Glomerular visceral epithelial cell (primary cell): ENCODE measurements around the gene SGCG.
A peak's percentile ranks its signal among the peaks of the same experiment; 100 is the strongest.

Experiments used
- DNase-seq: peaks from one replicate; pipeline ENCODE4 v3.0.0-alpha.2; 2016; ENCODE audit errors: extremely low spot score

SGCG gene

DNA sequence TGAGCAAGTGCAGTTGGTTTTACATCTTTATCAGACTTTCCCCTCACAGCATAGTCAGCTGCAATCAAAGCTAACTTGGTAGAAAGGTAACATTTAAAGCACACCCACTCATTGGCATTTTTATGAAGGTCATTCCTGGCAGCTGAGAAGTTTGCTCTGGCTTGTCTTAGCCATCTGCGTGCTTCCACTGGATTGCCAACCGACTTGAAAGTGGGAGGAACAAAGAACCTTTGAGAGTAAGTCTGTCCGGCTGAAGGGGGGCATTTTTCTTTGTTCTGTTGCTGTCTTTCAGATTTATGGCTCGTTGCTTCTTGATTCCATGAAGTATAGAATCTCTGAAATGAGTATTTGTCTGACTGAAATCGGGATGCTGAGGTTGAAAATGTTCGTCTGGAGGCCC lies 149.6 kb downstream of the SGCG start:
- no peak for DNase-seq

- DNase-seq, result no peak
These were observed 158.4 kb downstream of the SGCG start for GRCh38 chr13:23339225-23339624.

DNA sequence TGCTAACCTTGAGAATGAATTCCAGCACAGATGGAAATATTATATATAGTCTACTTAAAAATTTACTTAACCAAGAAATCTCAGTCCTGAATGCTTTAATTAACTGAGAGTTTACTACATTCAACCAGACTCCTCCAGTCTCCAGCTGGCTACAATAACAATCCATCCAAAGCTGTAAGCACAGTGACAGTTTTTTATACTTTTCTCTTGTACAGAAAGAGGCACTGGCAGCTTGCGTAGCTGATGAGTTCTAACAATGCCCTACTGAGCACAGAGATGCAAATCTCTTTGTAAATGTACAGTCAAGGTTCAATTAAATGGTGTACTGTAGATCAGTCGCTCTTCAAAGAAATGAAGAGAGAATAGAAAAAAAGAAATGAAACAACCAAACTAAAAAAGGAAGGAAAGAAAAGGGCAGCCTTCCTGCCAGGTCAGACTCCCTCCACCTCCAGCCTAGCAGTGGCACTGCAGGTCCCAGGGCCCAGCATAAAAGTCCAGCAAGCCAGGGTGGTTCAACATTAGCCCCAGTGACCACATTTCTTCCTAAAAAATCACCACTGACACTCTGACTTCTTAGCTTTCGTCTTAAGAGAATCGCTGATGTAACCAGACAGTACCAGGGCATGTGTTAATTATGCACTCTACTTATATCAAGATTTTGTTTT lies 164.3 kb downstream of the SGCG start:
- DNase-seq, result no peak

DNA sequence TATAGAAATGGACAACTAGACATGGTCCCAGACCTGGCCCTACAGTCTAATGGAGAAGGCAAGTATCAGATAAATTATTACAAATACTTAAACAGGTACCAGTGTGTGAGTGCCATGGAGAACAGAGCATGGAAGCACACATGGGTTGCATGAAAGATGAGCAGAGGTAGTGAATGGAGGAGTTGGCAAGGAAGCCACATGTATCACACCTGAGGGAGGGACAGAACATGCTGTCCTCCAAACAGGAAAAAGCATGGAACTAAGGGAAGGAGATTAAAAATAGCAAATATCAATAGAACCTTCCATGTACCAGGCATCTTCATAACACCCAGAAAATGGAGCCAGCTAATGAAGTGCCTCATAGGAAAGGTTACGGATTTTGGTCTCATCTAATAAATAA lies 166.8 kb downstream of the SGCG start:
- DNase-seq, result no peak

GRCh38 chr13:23348262-23349127 lies 167.7 kb downstream of the SGCG start:
- no peak for DNase-seq

GRCh38 chr13:23349161-23349897 lies 168.6 kb downstream of the SGCG start:
- no peak for DNase-seq

GRCh38 chr13:23350009-23350408 lies 169.2 kb downstream of the SGCG start:
- DNase-seq, result peak; percentile 80

DNA sequence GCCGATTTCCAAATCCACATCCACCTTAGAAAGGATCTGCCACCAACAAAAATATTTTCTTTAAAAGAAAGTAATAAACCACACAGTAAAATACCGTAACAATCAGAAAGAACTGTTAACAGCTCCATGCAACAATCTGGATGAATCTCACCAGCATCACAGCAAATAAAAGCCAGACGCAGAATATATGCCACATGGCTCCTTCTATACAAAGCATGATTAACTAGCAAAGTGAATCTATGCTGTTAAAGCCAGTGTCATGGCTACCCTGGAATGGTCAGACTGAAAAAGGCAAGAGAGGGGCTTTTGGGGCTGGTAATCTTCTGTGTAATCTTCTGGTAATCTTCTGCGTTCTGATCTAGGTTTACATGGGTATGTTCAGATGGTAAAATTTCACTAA lies 171.4 kb downstream of the SGCG start:
- DNase-seq, result no peak

DNA sequence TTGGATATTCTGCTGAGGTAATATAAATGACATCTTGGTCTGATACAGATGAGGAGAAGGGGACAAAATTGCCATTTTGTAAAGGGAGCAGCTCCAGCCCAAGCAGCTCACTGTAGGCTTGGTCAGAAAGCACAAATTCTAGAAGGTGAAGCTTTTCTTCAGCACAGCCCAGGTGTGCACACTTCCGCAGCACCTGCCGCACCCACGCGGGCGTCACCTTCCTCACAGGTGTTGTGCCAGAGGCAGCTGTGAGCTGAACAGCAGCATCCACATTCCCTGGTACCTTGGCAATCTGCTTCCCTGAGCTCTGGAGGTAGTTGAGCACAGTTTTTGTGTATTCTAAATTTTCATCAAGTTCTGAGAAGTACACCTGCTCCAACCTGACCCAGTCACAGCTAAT lies 173.7 kb downstream of the SGCG start:
- DNase-seq, result no peak

DNA sequence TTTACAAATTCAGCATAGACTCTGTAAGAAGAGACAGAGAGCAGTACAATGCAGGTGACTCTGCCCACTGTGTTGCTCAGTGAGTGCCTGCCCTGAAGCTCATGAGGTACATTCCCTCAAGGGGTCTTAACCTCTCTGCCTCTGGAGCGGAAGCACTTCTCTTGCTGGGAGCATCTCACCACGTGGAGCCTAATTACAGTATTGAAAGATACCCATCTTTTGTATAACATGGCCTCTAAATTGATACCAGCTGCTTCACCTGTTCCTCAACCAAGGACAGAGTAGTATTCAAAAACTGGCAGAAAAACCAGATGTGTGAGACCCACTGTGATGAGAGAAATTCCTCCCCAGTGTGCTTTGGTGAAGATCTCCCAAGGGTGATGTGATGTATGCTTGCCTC lies 175.6 kb downstream of the SGCG start:
- DNase-seq, result no peak

DNA sequence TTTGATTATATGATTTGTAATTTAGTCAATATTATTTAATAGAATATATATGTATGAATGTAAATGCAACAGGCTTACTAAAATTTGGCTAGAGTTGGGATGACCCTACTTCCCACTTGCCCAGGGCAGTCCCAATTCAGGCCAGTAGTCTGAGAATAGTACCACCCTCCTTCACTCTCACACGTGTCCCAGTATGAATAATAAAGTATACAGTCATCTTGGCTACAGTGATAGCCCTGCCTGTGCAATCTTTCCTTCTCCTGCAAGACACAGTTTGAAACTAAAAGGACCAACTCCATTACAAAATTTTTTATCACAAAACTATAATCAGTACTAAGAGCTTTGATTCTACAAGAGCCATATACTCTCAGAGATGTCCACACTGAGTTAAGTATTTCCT lies 176.6 kb downstream of the SGCG start:
- no peak for DNase-seq

DNA sequence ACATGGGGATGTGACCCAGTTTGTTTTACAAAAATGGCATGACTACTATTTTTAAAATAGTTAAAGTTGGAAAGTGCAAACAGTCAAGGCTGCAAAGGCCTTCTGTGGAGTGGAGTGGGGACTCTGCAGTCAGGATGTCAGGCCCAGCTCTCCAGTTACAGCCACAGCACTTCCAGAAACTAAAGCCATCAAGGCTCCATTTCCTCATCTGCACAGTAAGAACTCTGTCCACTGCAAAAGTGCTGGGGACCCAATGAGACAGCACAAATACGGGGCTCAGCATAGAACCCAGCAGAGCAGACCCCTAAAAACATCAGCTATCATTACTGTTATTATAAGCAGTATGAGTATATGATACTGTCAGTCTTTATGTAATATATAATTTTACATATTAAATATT lies 179.1 kb downstream of the SGCG start:
- no peak for DNase-seq

- no peak for DNase-seq
These were observed 184.9 kb downstream of the SGCG start for GRCh38 chr13:23365652-23366051.

DNA sequence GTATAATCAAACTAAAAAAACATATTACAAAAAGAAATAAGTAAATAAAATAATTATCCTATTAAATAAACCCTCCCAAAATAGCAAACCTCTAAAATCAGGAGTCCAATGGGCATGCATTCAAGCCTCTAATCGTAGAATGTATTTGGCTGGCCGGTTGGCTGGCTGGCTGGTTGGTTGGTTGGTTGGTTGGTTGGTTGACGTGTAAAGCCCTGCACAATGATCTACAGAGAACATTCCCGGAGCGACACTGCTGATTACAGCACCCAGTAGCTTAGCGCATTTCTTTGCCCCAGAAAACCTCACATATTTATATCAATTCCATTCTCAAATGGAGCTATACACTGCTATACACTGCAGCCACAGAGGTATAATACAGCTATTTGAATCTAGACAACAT lies 187.1 kb downstream of the SGCG start:
- no peak for DNase-seq

DNA sequence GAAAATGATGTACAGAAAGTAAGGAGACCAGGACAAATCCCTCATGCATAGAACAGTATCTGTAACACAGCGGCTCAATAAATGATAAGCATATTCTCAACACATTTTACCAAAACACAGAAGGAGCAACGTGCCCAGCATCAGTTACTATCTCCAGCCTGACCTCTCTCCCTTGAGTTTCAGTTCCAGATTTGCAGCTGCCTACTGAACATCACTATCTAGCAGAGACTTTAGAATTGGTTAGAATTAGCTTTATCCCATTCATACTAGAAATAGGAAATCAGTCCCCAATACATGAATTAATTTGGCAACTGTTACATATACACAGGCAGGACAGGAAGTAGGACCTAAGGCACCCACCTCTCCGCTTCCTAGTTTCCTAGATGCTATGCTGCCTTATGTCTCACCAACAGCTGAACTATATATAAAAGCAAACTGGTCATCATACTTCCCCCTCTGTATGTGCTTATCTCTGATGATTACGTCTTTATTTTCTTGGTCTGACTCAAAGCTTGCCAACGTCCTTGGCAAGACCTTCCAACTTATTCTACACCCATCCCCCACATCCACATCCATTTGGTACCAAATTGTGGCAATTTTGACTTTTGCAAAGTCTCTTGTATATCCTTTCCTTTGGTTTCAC lies 191.6 kb downstream of the SGCG start:
- no peak for DNase-seq
